ENCODE results near the gene HSD17B1.

Gene HSD17B1

GRCh38 chr17:42548993-42549755, 3.5 kb upstream of the HSD17B1 start:
- H4K8ac ChIP-seq (ENCODE audit: low read length): no peak overlapping the region
- no peak overlapping the region for H3K27ac ChIP-seq (ENCODE audit: low read length, poor library complexity, severe bottlenecking)
- no peak overlapping the region for H2BK120ac ChIP-seq (ENCODE audit: low read depth, low read length)
- 72% methylated on average over 12 of the region's 14 CpGs for WGBS
- no peak overlapping the region for H2BK15ac ChIP-seq (ENCODE audit: low read depth, poor library complexity, severe bottlenecking)
- H3K23ac ChIP-seq (ENCODE audit: low read length in 2 of 2): no peak overlapping the region
- no peak overlapping the region for H2BK5ac ChIP-seq (ENCODE audit: low read depth, low read length, poor library complexity, severe bottlenecking)
- peaks cover 24% of the 10 kb centered on the region for H3K4me1 ChIP-seq (ENCODE audit: control insufficient read depth, insufficient read depth, low read depth, low read length)
- DNase-seq: no peak
- peaks cover 16% of the 10 kb centered on the region for H3K79me1 ChIP-seq (replicated peaks; ENCODE audit: low read length, poor library complexity, severe bottlenecking)
- H3K27me3 ChIP-seq (ENCODE audit: control insufficient read depth in 1 of 2, insufficient read depth in 1 of 2, low read length in 2 of 2): peaks cover 0 to 5% of the 10 kb centered on the region in 2 experiments
- H4K91ac ChIP-seq (ENCODE audit: low read length): no peak overlapping the region
- H2AK5ac ChIP-seq (ENCODE audit: low read length, severe bottlenecking): no peak overlapping the region
- no peak overlapping the region for H3K9ac ChIP-seq (ENCODE audit: low read length)
- H3K36me3 ChIP-seq (ENCODE audit: control insufficient read depth in 1 of 2, insufficient read depth in 2 of 2, low read depth in 1 of 2, low read length in 2 of 2): peaks cover 13 to 29% of the 10 kb centered on the region in 2 experiments
- H3K18ac ChIP-seq (ENCODE audit: low read depth in 1 of 2, low read length in 2 of 2): no peak overlapping the region
- no peaks in the 10 kb centered on the region for H3K9me3 ChIP-seq (ENCODE audit: control insufficient read depth, low read length)
- no peak overlapping the region for H3K4me2 ChIP-seq (ENCODE audit: low read length, poor library complexity, severe bottlenecking)
- H2AFZ ChIP-seq (ENCODE audit: low read depth, low read length): no peak overlapping the region
- no peak overlapping the region for H2BK12ac ChIP-seq (ENCODE audit: low read length in 2 of 2)
- H3K4ac ChIP-seq (ENCODE audit: low read depth in 1 of 2, low read length in 2 of 2): no peak overlapping the region
- H3K4me3 ChIP-seq (ENCODE audit: insufficient read depth in 1 of 2, low read depth in 1 of 2, low read length in 2 of 2): no peak overlapping the region
- no peak overlapping the region for H3K14ac ChIP-seq (ENCODE audit: low read length in 2 of 2)

- no peak overlapping the region for H2BK12ac ChIP-seq (ENCODE audit: low read length in 2 of 2)
- peaks cover 13% of the 10 kb centered on the region for H3K79me1 ChIP-seq (replicated peaks; ENCODE audit: low read length, poor library complexity, severe bottlenecking)
- no peak overlapping the region for H2BK5ac ChIP-seq (ENCODE audit: low read depth, low read length, poor library complexity, severe bottlenecking)
- H3K9ac ChIP-seq (ENCODE audit: low read length): peak overlapping the region; percentile 97
- 88% methylated on average over 45 of the region's 45 CpGs for WGBS
- peak overlapping the region in 1 of 2 experiments; percentile 95 for H3K4me3 ChIP-seq (ENCODE audit: insufficient read depth in 1 of 2, low read depth in 1 of 2, low read length in 2 of 2)
- H2BK15ac ChIP-seq (ENCODE audit: low read depth, poor library complexity, severe bottlenecking): no peak overlapping the region
- no peak overlapping the region for H2BK120ac ChIP-seq (ENCODE audit: low read depth, low read length)
- H3K18ac ChIP-seq (ENCODE audit: low read depth in 1 of 2, low read length in 2 of 2): no peak overlapping the region
- H3K14ac ChIP-seq (ENCODE audit: low read length in 2 of 2): no peak overlapping the region
- no peak overlapping the region for H2AFZ ChIP-seq (ENCODE audit: low read depth, low read length)
- H2AK5ac ChIP-seq (ENCODE audit: low read length, severe bottlenecking): no peak overlapping the region
- peaks cover 3 to 15% of the 10 kb centered on the region in 2 experiments for H3K36me3 ChIP-seq (ENCODE audit: control insufficient read depth in 1 of 2, insufficient read depth in 2 of 2, low read depth in 1 of 2, low read length in 2 of 2)
- peak overlapping the region in 1 of 2 experiments; percentile 36 for H3K4ac ChIP-seq (ENCODE audit: low read depth in 1 of 2, low read length in 2 of 2)
- peak; percentile 36 for DNase-seq
- H3K4me1 ChIP-seq (ENCODE audit: control insufficient read depth, insufficient read depth, low read depth, low read length): peaks cover 24% of the 10 kb centered on the region
- H4K91ac ChIP-seq (ENCODE audit: low read length): peak overlapping the region; percentile 28
- H3K9me3 ChIP-seq (ENCODE audit: control insufficient read depth, low read length): no peaks in the 10 kb centered on the region
- no peak overlapping the region for H3K4me2 ChIP-seq (ENCODE audit: low read length, poor library complexity, severe bottlenecking)
- H3K27ac ChIP-seq (ENCODE audit: low read length, poor library complexity, severe bottlenecking): no peak overlapping the region
- H4K8ac ChIP-seq (ENCODE audit: low read length): peak overlapping the region; percentile 23
- no peak overlapping the region for H3K23ac ChIP-seq (ENCODE audit: low read length in 2 of 2)
- H3K27me3 ChIP-seq (ENCODE audit: control insufficient read depth in 1 of 2, insufficient read depth in 1 of 2, low read length in 2 of 2): no peaks in the 10 kb centered on the region
Measured at GRCh38 chr17:42553161-42553818, 567 bp downstream of the HSD17B1 start.

- H2BK5ac ChIP-seq (ENCODE audit: low read depth, low read length, poor library complexity, severe bottlenecking): no peak overlapping the region
- DNase-seq: no peak
- no peaks in the 10 kb centered on the region for H3K27me3 ChIP-seq (ENCODE audit: control insufficient read depth in 1 of 2, insufficient read depth in 1 of 2, low read length in 2 of 2)
- no peak overlapping the region for H2AK5ac ChIP-seq (ENCODE audit: low read length, severe bottlenecking)
- no peak overlapping the region for H4K8ac ChIP-seq (ENCODE audit: low read length)
- H4K91ac ChIP-seq (ENCODE audit: low read length): peak overlapping the region; percentile 87
- peak overlapping the region; percentile 95 to 97 for H3K18ac ChIP-seq (ENCODE audit: low read depth in 1 of 2, low read length in 2 of 2)
- H3K9ac ChIP-seq (ENCODE audit: low read length): peak overlapping the region; percentile 97
- H3K4me3 ChIP-seq (ENCODE audit: insufficient read depth in 1 of 2, low read depth in 1 of 2, low read length in 2 of 2): peak overlapping the region; percentile 74 to 95
- H2BK120ac ChIP-seq (ENCODE audit: low read depth, low read length): peak overlapping the region; percentile 73
- H2BK12ac ChIP-seq (ENCODE audit: low read length in 2 of 2): peak overlapping the region in 1 of 2 experiments; percentile 12
- H3K27ac ChIP-seq (ENCODE audit: low read length, poor library complexity, severe bottlenecking): no peak overlapping the region
- H3K36me3 ChIP-seq (ENCODE audit: control insufficient read depth in 1 of 2, insufficient read depth in 2 of 2, low read depth in 1 of 2, low read length in 2 of 2): peaks cover 3 to 15% of the 10 kb centered on the region in 2 experiments
- no peaks in the 10 kb centered on the region for H3K9me3 ChIP-seq (ENCODE audit: control insufficient read depth, low read length)
- peak overlapping the region; percentile 86 for H2BK15ac ChIP-seq (ENCODE audit: low read depth, poor library complexity, severe bottlenecking)
- WGBS: 67% methylated on average over 16 of the region's 16 CpGs
- H3K79me1 ChIP-seq (replicated peaks; ENCODE audit: low read length, poor library complexity, severe bottlenecking): peaks cover 13% of the 10 kb centered on the region
- H3K4me1 ChIP-seq (ENCODE audit: control insufficient read depth, insufficient read depth, low read depth, low read length): peaks cover 20% of the 10 kb centered on the region
- peak overlapping the region; percentile 96 for H3K4me2 ChIP-seq (ENCODE audit: low read length, poor library complexity, severe bottlenecking)
- no peak overlapping the region for H3K23ac ChIP-seq (ENCODE audit: low read length in 2 of 2)
- H3K14ac ChIP-seq (ENCODE audit: low read length in 2 of 2): peak overlapping the region in 1 of 2 experiments; percentile 29
- H2AFZ ChIP-seq (ENCODE audit: low read depth, low read length): no peak overlapping the region
- peak overlapping the region; percentile 42 to 100 for H3K4ac ChIP-seq (ENCODE audit: low read depth in 1 of 2, low read length in 2 of 2)
Measured at GRCh38 chr17:42553866-42554249, 1.1 kb downstream of the HSD17B1 start.

All from mesenchymal stem cell (in vitro differentiated cells and primary cell).